Upper lobe of right lung (tissue), 1 donor: ENCODE measurements around the gene SRGAP2C. TPM values are rescaled to one million over a fixed set of nuclear protein-coding genes. Genes with fewer than 3 reads are reported as not detected.
"Not testable (repeated sequence)": the region's sequence is repeated elsewhere in the genome, so short reads cannot be mapped to it uniquely, and the experiment has no call there.

Experiments used
- ATAC-seq: fragments of 200-7000 bp; cut with Tn5 transposase; one replicate; pipeline ENCODE4 v1.9.1; 2020; ENCODE audit warnings: mild to moderate bottlenecking, moderate library complexity
- DNase-seq: peaks from one replicate; pipeline ENCODE4 v3.0.0-alpha.2; 2020
- H3K27ac ChIP-seq: fragments of 200-600 bp; one replicate; pipeline ENCODE4 v1.8.0; 2022
- H3K27me3 ChIP-seq: fragments of 200-600 bp; one replicate; pipeline ENCODE4 v1.8.0; 2022; ENCODE audit warnings: mild to moderate bottlenecking
- H3K36me3 ChIP-seq: fragments of 200-600 bp; one replicate; pipeline ENCODE4 v1.8.0; 2022
- H3K4me1 ChIP-seq: fragments of 200-600 bp; one replicate; pipeline ENCODE4 v1.8.0; 2022
- H3K4me3 ChIP-seq: fragments of 200-600 bp; one replicate; pipeline ENCODE4 v1.8.0; 2022; ENCODE audit warnings: mild to moderate bottlenecking
- H3K9me3 ChIP-seq: fragments of 200-600 bp; one replicate; pipeline ENCODE4 v1.8.0; 2022
- intact Hi-C: fragments of 100-400 bp; cut with DNase I; formaldehyde crosslinking; loops from one replicate; pipeline ENCODE4 v1.11.0; 2022
- total RNA-seq: library from RNA; stranded (reverse); fragmentation: NEBNext Ultra II Directional; extraction: Animal tissue kit (Norgen Biotek cat#: 25700); gene quantifications from one replicate; pipeline ENCODE4 v1.2.1, GENCODE V29; 2021
- TF ChIP-seq, protein P1 (sequence below): fragments of 200-600 bp; IDR thresholded peaks from one replicate; pipeline ENCODE4 v1.8.0; 2022; ENCODE audit warnings: antibody characterized with exemption
- donor health status: DM: no; HTN: yes; CAD: no; lungs with severe emphysema.

The SRGAP2C gene
- total RNA-seq, 1 donor from 2014 or later = 36.0 TPM

DNA sequence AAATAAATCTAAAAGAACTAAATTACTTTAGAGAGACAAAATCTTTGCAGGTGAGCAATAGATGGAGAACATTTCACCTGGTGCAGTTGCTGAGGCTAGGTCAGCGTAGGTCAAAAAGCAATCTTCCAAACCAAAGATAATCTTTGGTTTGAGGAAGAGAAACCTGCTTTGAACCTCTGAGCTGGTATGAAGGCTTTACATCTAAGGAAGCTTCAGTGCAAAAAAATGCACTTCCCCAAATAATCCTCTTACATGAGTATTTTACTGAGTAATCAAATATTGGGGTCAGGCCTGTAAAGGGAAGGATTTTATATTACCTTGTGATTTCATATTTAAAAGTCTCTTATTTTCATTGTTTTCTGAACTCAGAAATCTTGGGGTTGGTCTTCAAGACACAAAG, 223.6 kb downstream of the SRGAP2C start:
- H3K36me3 ChIP-seq = no peaks in the 10 kb centered on the region
- TF ChIP-seq, protein P1, sequence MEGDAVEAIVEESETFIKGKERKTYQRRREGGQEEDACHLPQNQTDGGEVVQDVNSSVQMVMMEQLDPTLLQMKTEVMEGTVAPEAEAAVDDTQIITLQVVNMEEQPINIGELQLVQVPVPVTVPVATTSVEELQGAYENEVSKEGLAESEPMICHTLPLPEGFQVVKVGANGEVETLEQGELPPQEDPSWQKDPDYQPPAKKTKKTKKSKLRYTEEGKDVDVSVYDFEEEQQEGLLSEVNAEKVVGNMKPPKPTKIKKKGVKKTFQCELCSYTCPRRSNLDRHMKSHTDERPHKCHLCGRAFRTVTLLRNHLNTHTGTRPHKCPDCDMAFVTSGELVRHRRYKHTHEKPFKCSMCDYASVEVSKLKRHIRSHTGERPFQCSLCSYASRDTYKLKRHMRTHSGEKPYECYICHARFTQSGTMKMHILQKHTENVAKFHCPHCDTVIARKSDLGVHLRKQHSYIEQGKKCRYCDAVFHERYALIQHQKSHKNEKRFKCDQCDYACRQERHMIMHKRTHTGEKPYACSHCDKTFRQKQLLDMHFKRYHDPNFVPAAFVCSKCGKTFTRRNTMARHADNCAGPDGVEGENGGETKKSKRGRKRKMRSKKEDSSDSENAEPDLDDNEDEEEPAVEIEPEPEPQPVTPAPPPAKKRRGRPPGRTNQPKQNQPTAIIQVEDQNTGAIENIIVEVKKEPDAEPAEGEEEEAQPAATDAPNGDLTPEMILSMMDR = no peak
- no peak overlapping the region for H3K4me3 ChIP-seq
- ATAC-seq = no peak
- intact Hi-C loops = no loop called here
- H3K4me1 ChIP-seq = no peaks in the 10 kb centered on the region
- DNase-seq = no peak
- H3K9me3 ChIP-seq = no peaks in the 10 kb centered on the region
- no peak overlapping the region for H3K27ac ChIP-seq
- H3K27me3 ChIP-seq = no peaks in the 10 kb centered on the region

DNA sequence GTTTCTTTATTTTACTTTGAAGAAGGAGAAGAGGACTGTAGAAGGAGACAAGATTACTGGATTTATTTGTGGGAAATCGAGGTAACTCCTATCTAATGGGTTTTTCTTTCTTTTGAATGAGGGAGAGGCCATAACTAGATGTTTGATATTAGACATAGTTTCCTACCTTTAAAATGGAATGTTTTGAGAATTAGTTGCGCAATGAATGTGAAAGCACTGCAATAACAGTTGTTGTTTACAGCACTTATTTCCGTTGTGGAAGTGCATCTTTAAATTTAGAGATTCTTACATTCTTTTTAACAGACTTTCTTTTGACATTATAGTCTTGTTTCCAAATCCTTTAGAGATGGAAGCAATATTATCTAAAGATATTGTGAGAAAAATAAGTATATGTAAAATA, 229.0 kb downstream of the SRGAP2C start:
- intact Hi-C loops = no loop called here
- no peak overlapping the region for H3K4me3 ChIP-seq
- H3K9me3 ChIP-seq = no peaks in the 10 kb centered on the region
- no peak overlapping the region for H3K27ac ChIP-seq
- H3K36me3 ChIP-seq = no peaks in the 10 kb centered on the region
- no peaks in the 10 kb centered on the region for H3K27me3 ChIP-seq
- H3K4me1 ChIP-seq = no peaks in the 10 kb centered on the region
- ATAC-seq = no peak
- DNase-seq = no peak
- TF ChIP-seq, protein P1 = no peak

GRCh38 chr1:121414905-121415304, 230.1 kb downstream of the SRGAP2C start:
- TF ChIP-seq, protein P1 = no peak
- intact Hi-C loops = no loop called here
- no peaks in the 10 kb centered on the region for H3K36me3 ChIP-seq
- no peak for DNase-seq
- no peaks in the 10 kb centered on the region for H3K4me1 ChIP-seq
- H3K27me3 ChIP-seq = no peaks in the 10 kb centered on the region
- no peak overlapping the region for H3K4me3 ChIP-seq
- ATAC-seq = peak; percentile 82
- no peaks in the 10 kb centered on the region for H3K9me3 ChIP-seq
- H3K27ac ChIP-seq = no peak overlapping the region

DNA sequence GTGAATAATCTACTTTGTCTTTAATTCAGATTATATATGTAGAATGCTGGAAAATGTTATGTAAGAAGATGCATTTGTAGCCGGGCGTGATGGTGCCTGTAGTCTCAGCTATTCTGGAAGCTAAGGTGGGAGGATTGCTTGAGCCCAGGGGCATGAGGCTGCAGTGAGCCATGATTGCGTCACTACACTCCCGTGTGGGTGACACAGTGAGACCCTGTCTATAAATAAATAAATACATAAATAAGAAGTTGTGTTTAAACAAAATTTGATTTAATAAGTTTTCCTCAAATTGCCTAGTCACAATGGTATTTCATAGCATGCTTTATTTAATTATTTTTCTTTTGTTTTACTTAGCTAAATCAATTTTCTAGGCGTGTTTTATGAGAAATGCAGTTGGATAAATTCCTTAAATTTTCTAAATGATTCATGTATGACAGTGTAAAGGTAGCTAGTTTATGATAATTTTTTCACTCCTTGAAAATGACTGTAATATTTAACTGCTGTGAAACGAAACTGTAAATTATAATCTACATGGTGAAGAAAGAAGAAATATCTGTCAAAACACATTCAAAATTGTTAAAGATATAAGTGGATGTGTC, 232.6 kb downstream of the SRGAP2C start:
- TF ChIP-seq, protein P1 = no peak
- no peak overlapping the region for H3K4me3 ChIP-seq
- DNase-seq (no peak), ATAC-seq (no peak)
- H3K36me3 ChIP-seq = no peaks in the 10 kb centered on the region
- no peaks in the 10 kb centered on the region for H3K27me3 ChIP-seq
- H3K4me1 ChIP-seq = no peaks in the 10 kb centered on the region
- no peaks in the 10 kb centered on the region for H3K9me3 ChIP-seq
- H3K27ac ChIP-seq = no peak overlapping the region
- intact Hi-C loops = no loop called here

- Histone ChIP-seq H3K4me3 (no peak overlapping the region), H3K36me3 (no peaks in the 10 kb centered on the region), H3K4me1 (no peaks in the 10 kb centered on the region), H3K9me3 (no peaks in the 10 kb centered on the region), H3K27ac (no peak overlapping the region), H3K27me3 (no peaks in the 10 kb centered on the region)
- TF ChIP-seq, protein P1 = no peak
- intact Hi-C loops = no loop called here
- DNase-seq (no peak), ATAC-seq (no peak)
Observed at GRCh38 chr1:121418369-121419049, 233.7 kb downstream of the SRGAP2C start.

DNA sequence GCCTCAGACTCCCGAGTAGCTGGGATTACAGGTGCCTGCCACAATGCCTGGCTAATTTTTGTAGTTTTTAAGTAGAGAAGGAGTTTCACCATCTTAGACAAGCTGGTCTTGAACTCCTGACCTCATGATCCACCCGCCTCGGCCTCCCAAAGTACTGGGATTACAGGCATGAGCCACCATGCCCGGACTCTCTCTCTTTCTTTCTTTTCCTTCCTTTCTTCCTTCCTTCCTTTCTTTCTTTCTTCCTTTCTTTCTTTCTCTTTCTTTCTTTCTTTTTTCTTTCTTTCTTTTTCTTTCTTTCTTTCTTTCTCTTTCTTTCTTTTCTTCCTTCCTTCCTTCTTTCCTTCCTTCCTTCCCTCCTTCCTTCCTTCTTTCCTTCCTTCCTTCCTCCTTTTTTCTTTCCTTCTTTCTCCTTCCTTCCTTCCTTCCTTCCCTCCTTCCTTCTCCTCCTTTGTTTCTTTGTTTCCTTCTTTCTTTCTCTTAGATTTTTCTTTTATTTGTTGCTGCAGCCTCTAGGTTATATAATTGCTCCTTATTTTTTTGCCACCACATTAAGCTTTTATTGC, 234.4 kb downstream of the SRGAP2C start:
- H3K36me3 ChIP-seq, H3K9me3 ChIP-seq, H3K27ac ChIP-seq, H3K4me3 ChIP-seq, H3K27me3 ChIP-seq, DNase-seq, H3K4me1 ChIP-seq, ATAC-seq, intact Hi-C loops: not testable (repeated sequence)

- H3K4me3 ChIP-seq, H3K4me1 ChIP-seq, intact Hi-C loops, ATAC-seq, H3K36me3 ChIP-seq, H3K9me3 ChIP-seq, H3K27ac ChIP-seq, H3K27me3 ChIP-seq, DNase-seq: not testable (repeated sequence)
Observed at GRCh38 chr1:121421490-121421889, 236.7 kb downstream of the SRGAP2C start.

DNA sequence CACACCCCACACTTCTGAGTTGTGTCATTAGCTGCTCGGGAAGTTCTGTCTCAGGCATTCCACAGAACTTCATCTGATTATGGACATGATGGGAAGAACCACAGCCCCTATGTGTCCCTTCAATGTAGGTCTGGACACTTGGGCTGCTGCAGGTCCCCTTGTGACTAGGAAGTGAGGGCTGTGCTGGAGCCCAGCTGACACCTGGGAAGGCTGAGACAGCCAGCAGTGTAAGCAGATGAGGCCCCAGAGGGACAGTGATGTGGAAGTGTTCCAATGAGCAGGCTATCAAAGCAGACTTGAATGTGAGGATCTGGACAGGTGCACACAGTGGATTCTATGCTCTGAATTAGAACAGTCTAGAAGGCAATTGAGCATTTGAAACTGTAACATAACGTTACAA, 239.2 kb downstream of the SRGAP2C start:
- not testable (repeated sequence) for H3K4me1 ChIP-seq

GRCh38 chr1:121433517-121433916, 248.7 kb downstream of the SRGAP2C start:
- H3K27me3 ChIP-seq, H3K4me3 ChIP-seq, H3K36me3 ChIP-seq, H3K4me1 ChIP-seq, DNase-seq, H3K27ac ChIP-seq, H3K9me3 ChIP-seq, intact Hi-C loops, ATAC-seq: not testable (repeated sequence)

More for the DNA sequence above, 239.2 kb downstream of the SRGAP2C start:
- H3K4me3 ChIP-seq, H3K27me3 ChIP-seq, H3K36me3 ChIP-seq, intact Hi-C loops, DNase-seq, ATAC-seq, H3K9me3 ChIP-seq, H3K27ac ChIP-seq: not testable (repeated sequence)
